Measurements from ENCODE around the gene KRTAP5-1.

- TF ChIP-seq TSHZ2 (CRISPR knock-in tag; IDR thresholded peaks at IDR 0.05) (no peak), POU6F1 (CRISPR knock-in tag; IDR thresholded peaks at IDR 0.05; ENCODE audit: borderline replicate concordance, low read depth) (no peak), CREB5 (CRISPR knock-in tag; IDR thresholded peaks at IDR 0.05; ENCODE audit: low read depth) (no peak), ARNTL (CRISPR knock-in tag; IDR thresholded peaks at IDR 0.05; ENCODE audit: borderline replicate concordance, low read depth) (no peak), PPARA (CRISPR knock-in tag; IDR thresholded peaks at IDR 0.05; ENCODE audit: borderline replicate concordance) (no peak), ESRRG (CRISPR knock-in tag; IDR thresholded peaks at IDR 0.05) (no peak), ZNF565 (CRISPR knock-in tag; conservative IDR thresholded peaks at IDR 0.05; ENCODE audit: low read depth) (no peak), GLIS3 (CRISPR knock-in tag; IDR thresholded peaks at IDR 0.05) (no peak), ZFP3 (CRISPR knock-in tag; IDR thresholded peaks at IDR 0.05) (no peak)
These were observed 23.8 kb downstream of the KRTAP5-1 start for GRCh38 chr11:1561266-1561665.
